H7 (cell line): ENCODE data around the gene KRTAP1-1. TPM values are rescaled to one million over a fixed set of nuclear protein-coding genes. Genes with fewer than 3 reads are reported as not detected.
A peak's percentile ranks its signal among the peaks of the same experiment; 100 is the strongest.
"Not testable (repeated sequence)": the region's sequence is repeated elsewhere in the genome, so short reads cannot be mapped to it uniquely, and the experiment has no call there.

ENCODE experiments used
- DNase-seq: peaks from one replicate; pipeline ENCODE4 v3.0.0; 2012
- H3K27me3 ChIP-seq: 2 replicates; pipeline ENCODE4 v1.6.0; 2011; ENCODE audit warnings: mild to moderate bottlenecking, low read length; ENCODE audit not compliant: control insufficient read depth, insufficient read depth
- H3K36me3 ChIP-seq: replicated peaks from 2 replicates; pipeline ENCODE4 v1.5.1; 2011; ENCODE audit warnings: low read length; ENCODE audit not compliant: control insufficient read depth, insufficient read depth
- H3K4me3 ChIP-seq: 2 replicates; pipeline ENCODE4 v1.5.1; 2011; ENCODE audit warnings: low read depth, mild to moderate bottlenecking, control low read depth, low read length, moderate library complexity; ENCODE audit not compliant: insufficient read depth
- total RNA-seq: library from RNA; depleted of rRNA; stranded (reverse); fragments of >200 nt; shearing (Covaris generic); gene quantifications from 2 replicates; pipeline ENCODE4 v1.2.3, GENCODE V29; 2014

Gene KRTAP1-1
- total RNA-seq, 1 experiment from 2014 or later = not detected

DNA sequence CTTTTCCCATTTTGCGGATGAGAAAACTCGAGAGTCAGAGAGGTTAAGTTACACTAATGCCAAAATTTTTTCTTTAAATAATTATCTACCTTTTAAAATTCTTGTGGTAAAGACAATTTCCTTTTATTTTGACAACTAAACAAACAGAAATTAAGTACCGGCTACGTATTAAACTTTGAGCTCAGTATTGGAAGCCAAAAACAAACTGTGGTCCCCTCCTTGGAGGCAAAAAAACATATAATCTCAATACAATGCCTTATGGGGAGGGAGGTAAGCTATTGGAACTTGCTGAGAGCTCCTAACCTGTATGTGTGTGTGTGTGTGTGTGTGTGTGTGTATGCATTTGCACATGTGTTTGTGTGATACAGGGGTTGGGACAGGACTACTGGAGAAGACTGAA lies 22.2 kb upstream of the KRTAP1-1 start:
- no peaks in the 10 kb centered on the region for H3K27me3 ChIP-seq
- no peak for DNase-seq
- no peak overlapping the region for H3K4me3 ChIP-seq
- no peaks in the 10 kb centered on the region for H3K36me3 ChIP-seq

DNA sequence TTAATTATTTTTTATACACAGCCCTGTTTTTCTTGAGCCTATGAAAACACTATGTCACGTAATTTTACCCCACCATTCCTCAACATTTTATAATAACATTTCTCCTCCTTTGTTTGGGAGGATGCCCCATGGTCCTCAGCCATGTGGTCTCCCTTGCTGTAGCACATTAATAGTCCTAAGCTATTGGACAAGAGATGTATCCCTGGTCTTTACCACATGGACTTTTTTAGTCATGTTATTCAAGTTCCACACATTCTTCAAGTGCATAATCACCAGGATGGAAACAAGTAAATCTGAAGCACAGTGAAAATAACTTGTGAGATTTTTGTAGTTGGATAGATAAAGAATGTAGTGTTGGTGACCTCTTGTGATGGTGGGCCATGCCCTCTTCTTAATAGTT lies 20.7 kb upstream of the KRTAP1-1 start:
- Histone ChIP-seq H3K4me3 (no peak overlapping the region), H3K27me3 (no peaks in the 10 kb centered on the region), H3K36me3 (no peaks in the 10 kb centered on the region)
- DNase-seq = no peak

DNA sequence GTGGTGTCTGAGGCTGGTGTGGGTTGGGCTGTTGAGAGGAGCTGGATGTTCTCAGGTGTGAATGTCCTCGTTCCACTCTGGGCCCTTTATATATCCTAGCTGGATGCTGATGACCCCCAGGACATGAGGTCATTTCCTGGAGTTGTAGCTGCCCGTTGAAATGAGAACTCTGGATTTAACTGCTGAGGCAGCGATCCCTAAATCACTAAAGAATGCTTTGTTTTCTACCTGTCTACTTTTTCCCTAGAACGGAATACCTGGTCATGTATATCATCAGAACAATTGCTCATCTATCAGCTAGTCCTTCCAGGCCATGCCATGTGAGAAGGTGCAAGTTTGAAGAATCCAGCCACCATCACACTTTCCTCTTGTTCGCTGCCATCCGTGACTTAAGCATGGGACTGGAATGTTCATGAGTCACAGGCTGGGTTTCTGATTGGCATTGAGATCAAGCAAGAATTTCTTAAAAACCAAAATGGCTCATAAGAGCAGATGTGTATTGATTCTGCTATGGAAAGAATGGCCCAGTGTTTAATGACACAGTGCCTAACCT lies 18.9 kb upstream of the KRTAP1-1 start, which contains the start of gene KRTAP2-3:
TSS of gene KRTAP2-3 (minus strand) at position 63 of the 553 bp plus-strand sequence. CDS start 64 bp downstream, outside the sequence.
- DNase-seq = no peak
- Histone ChIP-seq H3K36me3 (no peaks in the 10 kb centered on the region), H3K27me3 (no peaks in the 10 kb centered on the region), H3K4me3 (no peak within 1 kb of the TSS)

GRCh38 chr17:41059276-41060051 lies 18.2 kb upstream of the KRTAP1-1 start:
- not testable (repeated sequence) for H3K4me3 ChIP-seq, H3K27me3 ChIP-seq, H3K36me3 ChIP-seq
- peak; percentile 29 for DNase-seq

- no peak overlapping the region for H3K4me3 ChIP-seq
- H3K36me3 ChIP-seq = no peaks in the 10 kb centered on the region
- no peak for DNase-seq
- H3K27me3 ChIP-seq = no peaks in the 10 kb centered on the region
These were observed 17.5 kb upstream of the KRTAP1-1 start for GRCh38 chr17:41058741-41059140.

DNA sequence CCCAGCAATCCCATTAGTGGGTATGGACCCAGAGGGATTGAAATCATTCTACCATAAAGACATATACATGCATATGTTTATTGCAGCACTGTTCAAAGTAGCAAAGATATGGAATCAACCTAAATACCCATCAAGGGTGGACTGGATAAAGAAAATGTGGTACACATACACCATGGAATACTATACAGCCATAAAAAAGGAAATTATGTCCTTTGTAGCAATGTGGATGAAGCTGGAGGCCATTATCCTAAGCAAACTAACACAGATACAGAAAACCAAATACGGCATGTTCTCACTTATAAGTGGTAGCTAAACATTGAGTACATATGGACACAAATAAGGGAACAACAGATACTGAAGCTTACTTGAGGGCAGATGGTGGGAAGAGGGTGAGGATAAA lies 16.3 kb upstream of the KRTAP1-1 start:
- Histone ChIP-seq H3K27me3 (no peaks in the 10 kb centered on the region), H3K4me3 (no peak overlapping the region), H3K36me3 (no peaks in the 10 kb centered on the region)
- no peak for DNase-seq

GRCh38 chr17:41055130-41055529 lies 13.9 kb upstream of the KRTAP1-1 start, which contains the start of gene KRTAP2-2:
Gene KRTAP2-2 (minus strand): TSS chr17:41055230. CDS start chr17:41055211, 19 bp downstream.
- not testable (repeated sequence) for H3K36me3 ChIP-seq, H3K27me3 ChIP-seq, DNase-seq, H3K4me3 ChIP-seq

DNA sequence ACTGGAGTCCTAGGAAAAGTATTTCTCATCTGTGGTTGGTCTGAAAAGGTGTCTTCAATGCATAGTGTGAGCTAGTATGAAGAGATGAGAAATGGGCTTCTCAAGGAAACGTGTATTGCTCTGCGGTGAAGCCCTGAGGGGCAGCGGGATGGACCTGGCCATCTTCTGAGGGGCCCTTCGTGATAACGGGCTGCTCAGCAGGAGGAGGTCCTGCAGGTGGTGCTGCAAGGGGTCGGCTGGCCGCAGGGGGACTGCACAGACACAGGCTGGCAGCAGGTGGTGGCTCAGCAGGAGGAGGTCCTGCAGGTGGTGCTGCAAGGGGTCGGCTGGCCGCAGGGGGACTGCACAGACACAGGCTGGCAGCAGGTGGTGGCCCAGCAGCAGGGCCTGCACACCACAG lies 13.3 kb upstream of the KRTAP1-1 start:
- H3K36me3 ChIP-seq, DNase-seq, H3K27me3 ChIP-seq, H3K4me3 ChIP-seq: not testable (repeated sequence)

DNA sequence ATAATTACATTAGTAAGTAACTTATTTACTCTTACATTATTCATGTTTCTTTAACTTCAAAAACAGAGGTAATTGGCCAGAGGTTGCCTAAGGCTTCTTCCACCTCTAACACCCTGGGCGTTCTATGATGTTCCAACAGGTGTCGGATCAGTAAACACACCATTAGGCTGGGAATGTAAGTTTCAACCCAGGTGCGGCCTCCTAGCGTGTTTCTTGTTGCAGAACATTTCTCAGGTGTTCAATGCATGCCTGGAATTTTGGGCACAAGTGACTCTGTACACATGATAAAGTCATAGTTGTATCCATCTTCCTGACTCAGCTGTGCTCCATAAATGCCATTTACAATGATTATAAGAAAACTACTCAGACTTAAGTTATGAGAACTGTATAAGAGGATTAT lies 12.8 kb upstream of the KRTAP1-1 start:
- Histone ChIP-seq H3K4me3 (no peak overlapping the region), H3K27me3 (no peaks in the 10 kb centered on the region), H3K36me3 (no peaks in the 10 kb centered on the region)
- DNase-seq = no peak

GRCh38 chr17:41052566-41052965 lies 11.3 kb upstream of the KRTAP1-1 start:
- Histone ChIP-seq H3K36me3 (no peaks in the 10 kb centered on the region), H3K4me3 (no peak overlapping the region), H3K27me3 (no peaks in the 10 kb centered on the region)
- DNase-seq = no peak

DNA sequence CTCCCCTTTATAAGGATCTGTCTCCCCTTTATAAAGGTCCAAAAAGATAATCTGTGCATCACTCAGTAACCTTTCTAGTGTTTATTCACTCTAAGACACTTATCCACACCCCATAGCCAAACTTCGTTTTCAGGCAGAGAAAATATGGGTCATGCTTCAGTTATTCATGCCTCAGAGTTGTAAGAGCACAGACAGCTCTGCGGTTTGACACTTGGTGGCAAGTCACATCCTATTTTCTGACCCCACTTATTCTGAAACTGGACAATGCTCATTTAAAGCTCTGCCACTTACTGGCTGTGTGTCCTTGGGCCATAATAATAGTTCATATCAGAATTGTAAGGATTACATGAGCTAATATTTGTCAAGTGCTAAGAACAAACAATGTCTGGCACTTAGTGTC lies 7.9 kb upstream of the KRTAP1-1 start:
- no peak for DNase-seq
- Histone ChIP-seq H3K27me3 (no peaks in the 10 kb centered on the region), H3K36me3 (no peaks in the 10 kb centered on the region), H3K4me3 (no peak overlapping the region)

DNA sequence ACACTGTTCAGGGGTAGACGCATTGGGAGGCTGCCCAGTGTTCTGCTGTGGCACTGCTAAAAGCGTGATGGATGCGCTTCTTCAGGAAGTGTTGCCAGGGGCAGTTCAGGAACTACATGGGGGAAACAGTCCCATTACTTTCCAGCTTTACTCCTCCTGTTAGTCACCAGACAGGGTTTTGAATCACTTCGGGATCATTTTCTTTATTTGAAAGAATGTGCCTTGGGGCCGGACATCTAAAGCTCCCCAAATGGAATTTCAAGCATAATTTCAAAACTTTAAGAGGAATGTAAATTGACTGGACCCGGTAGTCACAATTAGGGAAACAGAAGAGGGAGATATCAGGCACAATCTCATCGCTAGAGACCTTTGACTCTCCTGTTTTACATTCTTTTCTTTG lies 7.2 kb upstream of the KRTAP1-1 start:
- Histone ChIP-seq H3K4me3 (no peak overlapping the region), H3K36me3 (no peaks in the 10 kb centered on the region), H3K27me3 (no peaks in the 10 kb centered on the region)
- no peak for DNase-seq

GRCh38 chr17:41046735-41047465 lies 5.7 kb upstream of the KRTAP1-1 start, which contains the start of gene KRTAP2-1:
Gene KRTAP2-1 (minus strand): TSS chr17:41047316. CDS start chr17:41047267, 49 bp downstream.
- H3K27me3 ChIP-seq, H3K4me3 ChIP-seq, DNase-seq, H3K36me3 ChIP-seq: not testable (repeated sequence)

GRCh38 chr17:41042953-41043352 lies 1.7 kb upstream of the KRTAP1-1 start:
- Histone ChIP-seq H3K27me3 (no peaks in the 10 kb centered on the region), H3K4me3 (no peak overlapping the region), H3K36me3 (no peaks in the 10 kb centered on the region)
- DNase-seq = no peak
